NOMO-1 (cell line): ENCODE data around the gene SLC46A3.
A peak's percentile ranks its signal among the peaks of the same experiment; 100 is the strongest.

ENCODE experiments used
- DNase-seq, 2 experiments: peaks; one replicate each; lab custom pipeline; 2025; ENCODE audit not compliant: unreplicated experiment in 2 of 2; lab: John Stamatoyannopoulos, UW

Gene SLC46A3

DNA sequence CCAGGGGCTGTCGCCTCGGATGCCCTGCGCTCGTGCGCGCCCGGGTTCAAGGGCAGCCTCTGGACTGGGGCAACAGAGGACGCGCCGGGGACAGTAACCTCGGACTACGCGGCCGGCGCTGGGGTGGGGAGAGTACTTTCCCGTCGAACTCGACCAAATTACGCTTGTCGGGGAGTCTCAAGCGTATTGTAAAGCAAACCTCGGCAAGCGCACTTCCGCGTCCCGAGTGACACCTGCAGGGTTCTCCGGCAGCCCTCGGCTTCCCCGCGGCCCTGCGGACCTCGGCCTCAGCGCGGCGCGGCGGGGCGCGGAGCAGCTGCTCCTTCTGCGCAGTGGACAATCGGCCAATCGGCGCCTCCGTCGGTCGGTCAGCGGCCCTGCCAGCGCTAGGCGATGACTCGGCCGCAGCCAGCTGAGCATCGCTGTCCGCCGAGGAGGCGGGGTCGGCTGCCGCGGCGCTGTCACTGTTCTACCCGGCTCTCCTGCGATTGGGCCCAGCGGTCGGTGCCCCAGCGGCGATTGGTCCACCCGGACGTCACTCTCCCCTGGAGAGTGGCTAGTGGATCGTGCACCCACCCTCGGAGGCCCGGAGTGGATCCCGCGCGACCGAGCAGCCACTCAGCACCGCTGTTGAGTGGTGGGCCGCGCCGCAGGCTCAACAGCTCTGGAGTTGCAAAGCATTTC lies at the start of gene SLC46A3:
Gene SLC46A3, minus strand, starts transcription at position 428 of the 684 bp plus-strand sequence. CDS start 972 bp downstream, outside the sequence.
- DNase-seq, result peak; percentile 97 to 98

GRCh38 chr13:28763887-28764286 lies 45.1 kb upstream of the SLC46A3 start:
- DNase-seq, result no peak

- DNase-seq, result no peak
Measured at GRCh38 chr13:28761586-28761985, 42.8 kb upstream of the SLC46A3 start.

DNA sequence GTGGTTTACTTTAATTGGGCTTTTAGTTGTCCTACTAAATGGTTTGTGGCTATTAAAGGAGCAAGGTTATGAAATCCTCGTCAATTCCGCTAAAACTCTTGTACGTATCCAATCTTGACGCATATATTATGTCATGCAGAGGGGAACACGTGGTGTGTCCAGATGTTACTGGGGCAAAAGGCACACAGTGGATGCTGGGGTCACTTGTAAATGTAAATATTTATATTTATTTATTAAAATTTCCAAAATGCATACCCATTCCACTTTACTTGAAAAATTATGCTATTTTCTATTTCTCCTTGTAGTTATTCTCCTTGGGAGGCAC lies 36.7 kb upstream of the SLC46A3 start:
- DNase-seq, result no peak

DNA sequence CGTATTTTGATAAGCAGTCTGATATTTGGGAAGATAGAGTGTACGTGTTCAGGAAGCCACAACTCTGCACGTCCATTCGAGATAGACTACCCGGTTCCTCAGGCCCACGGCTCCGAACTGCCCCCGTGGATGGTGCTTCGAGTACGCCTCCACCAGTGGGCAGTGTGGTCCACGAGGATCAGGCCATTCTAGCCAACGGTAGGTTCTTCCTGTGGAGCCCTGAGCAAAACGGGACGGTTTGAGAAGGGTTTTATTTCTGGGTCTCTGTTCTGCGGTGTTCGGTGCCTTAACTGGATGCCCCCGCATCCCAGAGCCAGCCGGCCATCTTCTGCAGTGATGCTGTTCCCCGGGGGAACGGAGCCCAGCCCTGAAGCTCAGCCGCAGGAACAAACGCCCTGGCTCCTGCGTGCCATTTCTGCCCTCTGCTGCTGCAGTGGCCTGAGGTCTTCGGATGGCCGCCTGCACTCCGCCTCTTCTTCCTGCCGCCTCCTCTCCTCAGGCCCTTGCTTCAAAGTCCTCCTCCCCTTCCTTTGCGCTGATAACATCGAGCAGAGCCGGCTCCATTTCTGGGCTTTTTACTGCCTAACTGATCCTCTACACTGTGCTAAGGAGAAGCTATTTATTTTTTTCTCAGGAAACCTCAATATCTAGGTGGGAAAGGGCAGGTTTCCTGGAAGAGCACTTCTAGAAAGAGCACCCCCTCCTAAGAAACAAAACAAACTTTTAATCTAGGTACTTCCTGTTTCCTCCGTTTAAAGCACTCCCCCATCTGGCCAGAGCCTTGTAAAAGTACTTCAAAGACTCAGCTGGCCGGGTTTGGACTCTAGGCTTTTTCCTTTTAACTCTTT lies 36.2 kb upstream of the SLC46A3 start:
- DNase-seq, result peak; percentile 93

GRCh38 chr13:28753946-28754345 lies 35.2 kb upstream of the SLC46A3 start:
- no peak for DNase-seq

DNA sequence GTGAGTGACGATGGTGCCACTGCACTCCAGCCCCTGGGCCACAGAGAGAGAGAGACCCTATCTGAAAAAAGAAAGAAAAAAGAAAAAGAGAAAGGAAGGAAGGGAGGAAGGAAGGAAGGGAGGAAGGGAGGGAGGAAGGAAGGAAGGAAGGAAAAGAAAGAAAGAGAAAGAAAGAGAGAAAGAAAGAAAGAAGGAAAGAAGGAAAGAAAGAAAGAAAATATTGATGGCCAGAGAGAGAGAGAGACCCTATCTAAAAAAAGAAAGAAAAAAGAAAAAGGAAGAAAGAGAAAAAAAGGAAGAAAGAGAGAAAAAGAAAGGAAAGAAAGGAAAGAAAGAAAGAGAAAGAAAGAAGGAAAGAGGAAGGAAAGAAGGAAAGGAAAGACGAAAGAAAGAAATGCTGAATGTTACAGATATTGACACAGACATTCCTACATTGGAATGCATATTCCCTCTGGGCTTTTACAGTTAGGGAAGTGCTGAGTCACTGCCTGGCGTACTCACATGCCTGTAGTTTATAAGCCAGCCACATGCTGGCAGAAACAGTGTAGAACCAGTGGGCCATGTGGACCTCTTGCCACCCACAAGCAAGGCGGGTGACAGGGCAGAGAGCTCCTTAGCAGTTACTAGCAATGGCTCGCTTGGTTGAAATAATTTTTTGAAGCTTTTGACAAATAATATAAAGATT lies 34.6 kb upstream of the SLC46A3 start:
- DNase-seq, result no peak

GRCh38 chr13:28751175-28751960 lies 32.6 kb upstream of the SLC46A3 start:
- peak; percentile 56 to 71 for DNase-seq

DNA sequence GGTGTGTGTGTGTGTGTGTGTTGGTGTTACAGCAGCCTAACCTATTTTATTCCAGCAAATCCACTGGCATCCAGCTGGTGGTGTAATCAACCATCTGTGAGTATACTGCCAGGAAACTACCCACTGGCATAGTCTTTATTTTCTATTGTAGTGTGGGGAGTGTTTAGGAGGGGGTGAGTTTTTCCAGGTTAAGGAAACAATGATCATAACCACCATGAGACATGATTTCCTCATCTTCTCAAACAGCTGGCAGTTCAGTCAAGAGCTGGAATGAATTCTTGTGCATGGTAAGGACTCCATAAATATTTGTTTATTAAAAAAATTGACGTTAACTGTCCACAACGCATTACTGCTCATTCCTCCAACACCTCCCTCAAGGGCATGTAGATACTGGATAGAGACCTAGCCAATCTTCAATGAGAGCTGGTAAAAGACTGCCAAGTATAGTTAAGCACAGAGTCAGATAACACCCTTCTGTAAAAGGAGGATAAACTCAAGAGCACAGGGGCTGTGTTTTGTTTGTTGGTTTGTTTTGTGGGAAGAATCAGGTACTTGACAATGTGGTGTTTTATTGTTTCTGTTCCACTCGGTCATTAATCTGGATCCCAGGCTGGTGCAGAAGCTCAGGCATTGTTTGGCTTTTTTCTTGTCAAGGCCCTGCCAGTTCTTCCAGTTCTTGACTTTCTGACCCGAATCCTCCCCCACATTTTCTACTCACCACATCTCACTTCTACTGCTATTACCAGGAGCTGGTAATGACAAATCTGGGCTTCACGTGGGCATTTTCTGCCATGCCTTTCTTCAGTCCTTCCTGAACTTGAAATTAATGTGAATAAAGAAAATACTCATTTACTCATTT lies 31.6 kb upstream of the SLC46A3 start:
- DNase-seq, result no peak

GRCh38 chr13:28747851-28748250 lies 29.1 kb upstream of the SLC46A3 start:
- no peak for DNase-seq

DNA sequence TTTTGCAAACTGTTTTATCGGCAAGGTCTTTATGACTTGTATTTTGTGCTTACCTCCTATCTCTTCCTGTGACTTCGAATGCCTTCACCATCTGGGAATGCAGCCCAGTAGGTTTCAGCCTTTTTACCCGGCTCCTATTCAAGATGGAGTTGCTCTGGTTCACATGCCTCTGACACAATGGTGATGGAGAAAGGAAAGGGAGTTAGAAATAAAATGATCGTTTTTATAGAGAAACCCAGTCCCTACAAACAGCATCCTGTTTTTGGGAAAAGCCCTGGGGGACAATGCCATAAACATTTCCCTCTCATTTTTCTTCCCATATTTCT lies 27.5 kb upstream of the SLC46A3 start:
- DNase-seq, result no peak

GRCh38 chr13:28744656-28745055 lies 25.9 kb upstream of the SLC46A3 start:
- no peak for DNase-seq

DNA sequence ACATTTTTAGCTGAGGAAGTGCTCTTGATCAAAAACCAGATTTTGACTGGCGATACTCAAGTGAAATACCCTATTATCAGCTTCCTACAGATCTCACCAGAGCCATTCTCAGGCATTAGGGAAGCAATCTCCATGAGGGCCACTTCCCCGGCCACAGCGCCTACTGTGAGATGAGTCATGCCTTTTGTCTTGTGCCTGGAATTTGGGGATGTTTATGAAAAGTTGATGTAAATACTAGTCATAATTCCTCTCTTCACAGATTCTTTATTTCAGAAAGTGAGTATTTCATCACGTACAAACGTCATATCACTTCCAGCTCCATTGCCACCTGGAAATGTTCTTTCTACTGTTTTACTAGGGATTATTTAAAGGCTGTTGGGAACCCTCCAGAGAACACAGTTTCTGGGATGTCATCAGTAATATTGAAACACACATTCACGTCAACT lies 25.3 kb upstream of the SLC46A3 start:
- DNase-seq, result no peak

- no peak for DNase-seq
Measured at GRCh38 chr13:28743499-28744083, 24.8 kb upstream of the SLC46A3 start.

- peak in 1 of 2 experiments; percentile 15 for DNase-seq
Measured at GRCh38 chr13:28743020-28743419, 24.2 kb upstream of the SLC46A3 start.

DNA sequence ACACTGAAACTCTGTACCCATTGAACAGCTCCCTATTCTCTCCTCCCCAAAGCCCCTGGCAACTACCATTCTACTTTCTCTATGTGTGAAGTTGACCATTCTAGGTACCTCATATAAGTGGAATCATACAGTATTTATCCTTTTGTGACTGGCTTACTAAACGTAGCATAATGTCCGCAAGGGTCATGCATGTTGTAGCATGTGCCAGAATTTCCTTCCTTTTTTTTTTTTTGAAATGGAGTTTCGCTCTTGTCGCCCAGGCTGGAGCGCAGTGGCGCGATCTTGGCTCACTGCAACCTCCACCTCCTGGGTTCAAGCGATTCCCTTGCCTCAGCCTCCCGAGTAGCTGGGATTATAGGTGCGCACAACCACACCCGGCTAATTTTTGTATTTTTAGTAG lies 23.7 kb upstream of the SLC46A3 start:
- peak; percentile 41 to 48 for DNase-seq

DNA sequence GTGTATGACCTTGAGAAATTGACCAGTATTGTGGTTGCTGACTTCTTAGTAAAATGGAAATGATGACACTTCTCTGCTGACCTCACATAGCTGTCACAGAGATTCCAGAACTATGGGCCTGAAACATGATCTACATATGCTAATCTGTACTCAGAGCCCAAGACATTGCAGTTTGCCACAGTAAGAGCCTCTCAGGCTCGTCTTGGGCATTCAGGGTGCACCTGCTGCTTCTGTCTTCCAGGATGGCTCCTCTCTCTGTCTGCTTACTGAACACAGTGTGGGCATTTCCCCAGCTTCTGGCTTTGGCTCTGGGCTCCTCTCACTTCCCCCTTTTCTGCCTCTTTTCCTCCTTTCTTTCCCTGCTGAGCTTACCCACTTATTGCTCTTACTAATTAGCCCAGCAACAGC lies 22.3 kb upstream of the SLC46A3 start:
- peak; percentile 30 to 38 for DNase-seq

- DNase-seq, result no peak
Measured at GRCh38 chr13:28739376-28739775, 20.6 kb upstream of the SLC46A3 start.

DNA sequence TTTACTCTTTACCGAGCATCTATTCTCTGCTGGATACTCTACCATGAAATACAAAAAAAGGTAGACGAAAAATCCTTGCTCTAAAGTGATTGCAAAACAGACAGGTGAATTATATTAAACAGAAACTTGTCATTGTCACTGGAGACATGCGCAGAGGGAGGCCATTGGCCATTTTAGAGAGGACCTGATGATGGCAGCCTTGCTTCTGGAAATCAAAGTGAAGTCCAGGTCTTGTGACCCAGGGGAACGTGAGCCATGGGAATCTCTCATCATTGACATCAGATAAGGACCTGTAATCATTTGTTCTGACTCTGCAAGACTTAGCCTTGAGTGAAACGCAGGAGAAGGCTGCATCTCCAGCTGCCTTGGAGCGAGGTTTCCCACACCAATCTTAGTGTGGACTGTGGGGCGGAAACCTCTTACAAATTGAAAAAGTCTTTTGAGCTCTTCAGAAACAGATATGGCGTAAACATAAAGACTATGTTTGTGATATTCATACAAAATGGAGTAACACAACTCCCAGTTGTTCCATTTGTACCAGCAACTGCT lies 16.8 kb upstream of the SLC46A3 start:
- DNase-seq, result no peak
